Measurements from ENCODE around the gene CHP2.

- TF ChIP-seq CTCF (IDR thresholded peaks at IDR 0.05) (no peak), POLR2A (IDR thresholded peaks at IDR 0.05) (no peak), POLR2AphosphoS5 (IDR thresholded peaks at IDR 0.05) (no peak)
These were observed 44.8 kb upstream of the CHP2 start for GRCh38 chr16:23710008-23710407.
